H1 (cell line): ENCODE results near the gene SHISA9. TPM values are rescaled to one million over a fixed set of nuclear protein-coding genes. Genes with fewer than 3 reads are reported as not detected.

Experiments used
- BACH1 ChIP-seq: IDR thresholded peaks from 2 replicates; pipeline ENCODE4 v1.6.1; 2012; ENCODE audit warnings: low read length, improper control_type of control experiment
- HDAC2 ChIP-seq, 2 experiments: fragments of 300-600 bp in 1 of 2; sonication (generic) in 1 of 2; IDR thresholded peaks; 2 replicates each; pipeline ENCODE4 v1.6.1; 2011 to 2012; ENCODE audit warnings: low read depth in 2 of 2, low read length in 2 of 2, mild to moderate bottlenecking in 2 of 2, moderate library complexity in 2 of 2, borderline replicate concordance in 1 of 2, inconsistent platforms in 1 of 2
- MAX ChIP-seq: IDR thresholded peaks from 2 replicates; pipeline ENCODE4 v1.6.1; 2012; ENCODE audit warnings: inconsistent platforms
- POLR2A ChIP-seq, 2 experiments: IDR thresholded peaks; 1 replicate in 1 of 2; 2 replicates in 1 of 2; pipeline ENCODE4 v1.6.1; 2011; ENCODE audit warnings: low read depth in 2 of 2, low read length in 2 of 2, mild to moderate bottlenecking in 2 of 2; ENCODE audit errors: control extremely low read depth in 1 of 2
- POU5F1 ChIP-seq: IDR thresholded peaks from 2 replicates; pipeline ENCODE4 v1.6.1; 2011; ENCODE audit warnings: low read depth, mild to moderate bottlenecking, low read length, moderate library complexity
- RXRA ChIP-seq: IDR thresholded peaks from 2 replicates; pipeline ENCODE4 v1.6.1; 2011; ENCODE audit warnings: low read depth, mild to moderate bottlenecking, low read length, moderate library complexity; ENCODE audit not compliant: insufficient read depth
- TAF7 ChIP-seq: optimal IDR thresholded peaks from 2 replicates; pipeline ENCODE3; 2011; ENCODE audit warnings: low read depth, mild to moderate bottlenecking, inconsistent platforms, low read length, moderate library complexity, borderline replicate concordance
- TEAD4 ChIP-seq: IDR thresholded peaks from 2 replicates; pipeline ENCODE4 v1.6.1; 2012; ENCODE audit warnings: low read depth, low read length, inconsistent platforms, mixed read lengths
- polyA plus RNA-seq, 7 experiments: library from polyadenylated mRNA; depleted of rRNA in 3 of 7; stranded (reverse) in 5 of 7; unstranded in 2 of 7; fragments of >200 nt in 5 of 7; fragments of 200-250 nt in 2 of 7; gene quantifications; 1 replicate in 5 of 7; 2 replicates in 1 of 7; 4 replicates in 1 of 7; pipeline versions ENCODE4 v1.2.1 to v1.2.3, GENCODE V29; 2011 to 2013; ENCODE audit warnings: missing spikeins in 2 of 7, mixed read lengths in 2 of 7
- total RNA-seq: library from RNA; stranded (reverse); fragmentation: NEBNext Ultra II Directional; extraction: Animal tissue kit (Norgen Biotek cat#: 25700); gene quantifications from 2 replicates; pipeline ENCODE4 v1.2.1, GENCODE V29; 2021
- TF ChIP-seq, protein P1 (sequence below): fragments of 300-600 bp; sonication (generic); IDR thresholded peaks from 2 replicates; pipeline ENCODE4 v1.7.1; 2012; ENCODE audit warnings: low read length, moderate library complexity, mild to moderate bottlenecking, inconsistent platforms; ENCODE audit not compliant: insufficient replicate concordance

SHISA9 gene
- total and polyA plus RNA-seq, 2 of the 8 experiments (the other 6 are each of a cell fraction or from before 2014, with no cell fraction given) = 25.6 to 39.8 TPM

GRCh38 chr16:13120091-13120490 is 218.7 kb downstream of the SHISA9 start (continued):
- TF ChIP-seq, protein P1, sequence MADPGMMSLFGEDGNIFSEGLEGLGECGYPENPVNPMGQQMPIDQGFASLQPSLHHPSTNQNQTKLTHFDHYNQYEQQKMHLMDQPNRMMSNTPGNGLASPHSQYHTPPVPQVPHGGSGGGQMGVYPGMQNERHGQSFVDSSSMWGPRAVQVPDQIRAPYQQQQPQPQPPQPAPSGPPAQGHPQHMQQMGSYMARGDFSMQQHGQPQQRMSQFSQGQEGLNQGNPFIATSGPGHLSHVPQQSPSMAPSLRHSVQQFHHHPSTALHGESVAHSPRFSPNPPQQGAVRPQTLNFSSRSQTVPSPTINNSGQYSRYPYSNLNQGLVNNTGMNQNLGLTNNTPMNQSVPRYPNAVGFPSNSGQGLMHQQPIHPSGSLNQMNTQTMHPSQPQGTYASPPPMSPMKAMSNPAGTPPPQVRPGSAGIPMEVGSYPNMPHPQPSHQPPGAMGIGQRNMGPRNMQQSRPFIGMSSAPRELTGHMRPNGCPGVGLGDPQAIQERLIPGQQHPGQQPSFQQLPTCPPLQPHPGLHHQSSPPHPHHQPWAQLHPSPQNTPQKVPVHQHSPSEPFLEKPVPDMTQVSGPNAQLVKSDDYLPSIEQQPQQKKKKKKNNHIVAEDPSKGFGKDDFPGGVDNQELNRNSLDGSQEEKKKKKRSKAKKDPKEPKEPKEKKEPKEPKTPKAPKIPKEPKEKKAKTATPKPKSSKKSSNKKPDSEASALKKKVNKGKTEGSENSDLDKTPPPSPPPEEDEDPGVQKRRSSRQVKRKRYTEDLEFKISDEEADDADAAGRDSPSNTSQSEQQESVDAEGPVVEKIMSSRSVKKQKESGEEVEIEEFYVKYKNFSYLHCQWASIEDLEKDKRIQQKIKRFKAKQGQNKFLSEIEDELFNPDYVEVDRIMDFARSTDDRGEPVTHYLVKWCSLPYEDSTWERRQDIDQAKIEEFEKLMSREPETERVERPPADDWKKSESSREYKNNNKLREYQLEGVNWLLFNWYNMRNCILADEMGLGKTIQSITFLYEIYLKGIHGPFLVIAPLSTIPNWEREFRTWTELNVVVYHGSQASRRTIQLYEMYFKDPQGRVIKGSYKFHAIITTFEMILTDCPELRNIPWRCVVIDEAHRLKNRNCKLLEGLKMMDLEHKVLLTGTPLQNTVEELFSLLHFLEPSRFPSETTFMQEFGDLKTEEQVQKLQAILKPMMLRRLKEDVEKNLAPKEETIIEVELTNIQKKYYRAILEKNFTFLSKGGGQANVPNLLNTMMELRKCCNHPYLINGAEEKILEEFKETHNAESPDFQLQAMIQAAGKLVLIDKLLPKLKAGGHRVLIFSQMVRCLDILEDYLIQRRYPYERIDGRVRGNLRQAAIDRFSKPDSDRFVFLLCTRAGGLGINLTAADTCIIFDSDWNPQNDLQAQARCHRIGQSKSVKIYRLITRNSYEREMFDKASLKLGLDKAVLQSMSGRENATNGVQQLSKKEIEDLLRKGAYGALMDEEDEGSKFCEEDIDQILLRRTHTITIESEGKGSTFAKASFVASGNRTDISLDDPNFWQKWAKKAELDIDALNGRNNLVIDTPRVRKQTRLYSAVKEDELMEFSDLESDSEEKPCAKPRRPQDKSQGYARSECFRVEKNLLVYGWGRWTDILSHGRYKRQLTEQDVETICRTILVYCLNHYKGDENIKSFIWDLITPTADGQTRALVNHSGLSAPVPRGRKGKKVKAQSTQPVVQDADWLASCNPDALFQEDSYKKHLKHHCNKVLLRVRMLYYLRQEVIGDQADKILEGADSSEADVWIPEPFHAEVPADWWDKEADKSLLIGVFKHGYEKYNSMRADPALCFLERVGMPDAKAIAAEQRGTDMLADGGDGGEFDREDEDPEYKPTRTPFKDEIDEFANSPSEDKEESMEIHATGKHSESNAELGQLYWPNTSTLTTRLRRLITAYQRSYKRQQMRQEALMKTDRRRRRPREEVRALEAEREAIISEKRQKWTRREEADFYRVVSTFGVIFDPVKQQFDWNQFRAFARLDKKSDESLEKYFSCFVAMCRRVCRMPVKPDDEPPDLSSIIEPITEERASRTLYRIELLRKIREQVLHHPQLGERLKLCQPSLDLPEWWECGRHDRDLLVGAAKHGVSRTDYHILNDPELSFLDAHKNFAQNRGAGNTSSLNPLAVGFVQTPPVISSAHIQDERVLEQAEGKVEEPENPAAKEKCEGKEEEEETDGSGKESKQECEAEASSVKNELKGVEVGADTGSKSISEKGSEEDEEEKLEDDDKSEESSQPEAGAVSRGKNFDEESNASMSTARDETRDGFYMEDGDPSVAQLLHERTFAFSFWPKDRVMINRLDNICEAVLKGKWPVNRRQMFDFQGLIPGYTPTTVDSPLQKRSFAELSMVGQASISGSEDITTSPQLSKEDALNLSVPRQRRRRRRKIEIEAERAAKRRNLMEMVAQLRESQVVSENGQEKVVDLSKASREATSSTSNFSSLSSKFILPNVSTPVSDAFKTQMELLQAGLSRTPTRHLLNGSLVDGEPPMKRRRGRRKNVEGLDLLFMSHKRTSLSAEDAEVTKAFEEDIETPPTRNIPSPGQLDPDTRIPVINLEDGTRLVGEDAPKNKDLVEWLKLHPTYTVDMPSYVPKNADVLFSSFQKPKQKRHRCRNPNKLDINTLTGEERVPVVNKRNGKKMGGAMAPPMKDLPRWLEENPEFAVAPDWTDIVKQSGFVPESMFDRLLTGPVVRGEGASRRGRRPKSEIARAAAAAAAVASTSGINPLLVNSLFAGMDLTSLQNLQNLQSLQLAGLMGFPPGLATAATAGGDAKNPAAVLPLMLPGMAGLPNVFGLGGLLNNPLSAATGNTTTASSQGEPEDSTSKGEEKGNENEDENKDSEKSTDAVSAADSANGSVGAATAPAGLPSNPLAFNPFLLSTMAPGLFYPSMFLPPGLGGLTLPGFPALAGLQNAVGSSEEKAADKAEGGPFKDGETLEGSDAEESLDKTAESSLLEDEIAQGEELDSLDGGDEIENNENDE = no peak
- TF ChIP-seq POLR2A (IDR thresholded peaks at IDR 0.05; ENCODE audit: control extremely low read depth in 1 of 2, low read depth in 2 of 2, low read length in 2 of 2) (no peak), HDAC2 (IDR thresholded peaks at IDR 0.05; ENCODE audit: borderline replicate concordance in 1 of 2, low read depth in 2 of 2, low read length in 2 of 2) (no peak), TEAD4 (no peak), POU5F1 (no peak), TAF7 (no peak), BACH1 (no peak), MAX (no peak), RXRA (no peak)
